Lung (tissue), 12 donors: ENCODE measurements around the gene NOC4L. TPM values are rescaled to one million over a fixed set of nuclear protein-coding genes. Genes with fewer than 3 reads are reported as not detected.

Experiments
- ATAC-seq: fragments of 200-7000 bp; cut with Tn5 transposase; one replicate; pipeline ENCODE4 v1.9.1; 2020; ENCODE audit warnings: moderate number of reproducible peaks; ENCODE audit not compliant: insufficient read depth, low FRiP score
- DNase-seq, 3 donors: peaks; one replicate each; pipeline ENCODE4 v3.0.0-alpha.2; 2013 to 2017
- H3K27ac ChIP-seq, 2 donors: one replicate each; pipeline ENCODE4 v1.5.1; 2013; ENCODE audit warnings: mild to moderate bottlenecking in 2 of 2, moderate library complexity in 2 of 2, control low read depth in 1 of 2, inconsistent platforms in 1 of 2, low read depth in 1 of 2, low read length in 1 of 2
- H3K27me3 ChIP-seq, 3 donors: one replicate each; pipeline ENCODE4 v1.5.1; 2013; ENCODE audit warnings: low read length in 2 of 3; ENCODE audit not compliant: control insufficient read depth in 3 of 3, insufficient read depth in 3 of 3
- H3K36me3 ChIP-seq, 4 donors: one replicate each; pipeline ENCODE4 v1.5.1; 2013; ENCODE audit warnings: low read length in 4 of 4, mild to moderate bottlenecking in 1 of 4, moderate library complexity in 1 of 4; ENCODE audit not compliant: control insufficient read depth in 4 of 4, insufficient read depth in 4 of 4
- H3K4me1 ChIP-seq, 5 donors: one replicate each; pipeline ENCODE4 v1.5.1; 2013; ENCODE audit warnings: low read length in 5 of 5, mild to moderate bottlenecking in 2 of 5, moderate library complexity in 1 of 5; ENCODE audit not compliant: control insufficient read depth in 5 of 5, insufficient read depth in 5 of 5
- H3K4me3 ChIP-seq: one replicate; pipeline ENCODE4 v1.5.1; 2013; ENCODE audit warnings: mild to moderate bottlenecking, control low read depth, moderate library complexity
- H3K9ac ChIP-seq, 2 donors: one replicate each; pipeline ENCODE4 v1.5.1; 2013; ENCODE audit warnings: low read length in 2 of 2, control low read depth in 1 of 2; ENCODE audit not compliant: insufficient read depth in 1 of 2
- H3K9me3 ChIP-seq, 4 donors: one replicate each; pipeline ENCODE4 v1.5.1; 2013; ENCODE audit warnings: low read length in 3 of 4, mild to moderate bottlenecking in 1 of 4, moderate library complexity in 1 of 4; ENCODE audit not compliant: control insufficient read depth in 4 of 4, insufficient read depth in 3 of 4
- WGBS, 2 donors: extraction: QIAGEN DNeasy Blood & Tissue Kit; methylation state at CpG; one replicate each; pipeline ENCODE4 v1.1.7; 2013; 5-methylcytosine and 5-hydroxymethylcytosine counted together
- polyA plus RNA-seq, 2 donors: library from polyadenylated mRNA; stranded (reverse); fragments of 200-250 nt; gene quantifications; one replicate each; pipeline ENCODE4 v1.2.1, GENCODE V29; 2013
- total RNA-seq, 2 donors: library from RNA; depleted of rRNA in 1 of 2; stranded (reverse); fragments of >200 nt in 1 of 2; gene quantifications; one replicate each; pipeline ENCODE4 v1.2.1, GENCODE V29; 2014 to 2021
- TF ChIP-seq, protein P1 (sequence below): IDR thresholded peaks from 2 replicates; pipeline ENCODE4 v1.5.1; 2012; ENCODE audit warnings: mild to moderate bottlenecking; ENCODE audit errors: control extremely low read depth, extremely low read depth
- donor health status: control.
- donor health status: control.
- donor health status: Bipolar disorder and iron deficiency.
- donor health status: healthy.
- donor health status: DM: yes; HTN: yes; CAD: no.

Gene NOC4L
- total and polyA plus RNA-seq, 4 donors: 6.3 to 27.8 (median 25.9) TPM

DNA sequence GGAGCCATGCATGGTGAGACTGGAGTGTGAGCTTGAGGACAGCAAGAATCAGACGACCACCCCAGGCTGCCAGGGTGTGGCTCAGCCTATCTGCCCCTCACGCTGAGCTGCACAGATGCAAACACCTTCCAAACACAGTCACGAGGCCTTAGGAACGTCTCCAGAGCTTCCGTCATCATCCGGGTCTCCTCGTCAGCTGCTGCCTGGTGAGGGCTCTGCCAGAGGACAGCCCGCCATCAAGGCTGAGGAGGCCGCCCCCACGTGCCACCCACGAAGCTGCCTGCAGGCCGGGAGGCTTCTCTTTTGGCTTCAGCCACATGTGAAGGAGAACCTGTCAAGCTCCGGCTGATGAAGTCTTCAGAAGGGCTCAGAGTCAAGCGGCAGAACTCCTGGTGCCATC is 13.6 kb upstream of the NOC4L start:
- Histone ChIP-seq H3K36me3 (peaks cover 8 to 13% (median 9%) of the 10 kb centered on the region in 4 donors), H3K27ac (no peak overlapping the region), H3K27me3 (no peaks in the 10 kb centered on the region), H3K9ac (no peak overlapping the region), H3K9me3 (peaks cover 0 to 5% (median 2%) of the 10 kb centered on the region in 4 donors), H3K4me3 (no peak overlapping the region), H3K4me1 (no peaks in the 10 kb centered on the region)
- DNase-seq (no peak), ATAC-seq (no peak)
- WGBS, 2 donors: 90 to 95% methylated on average over 14 of the region's 14 CpGs
- TF ChIP-seq, protein P1, sequence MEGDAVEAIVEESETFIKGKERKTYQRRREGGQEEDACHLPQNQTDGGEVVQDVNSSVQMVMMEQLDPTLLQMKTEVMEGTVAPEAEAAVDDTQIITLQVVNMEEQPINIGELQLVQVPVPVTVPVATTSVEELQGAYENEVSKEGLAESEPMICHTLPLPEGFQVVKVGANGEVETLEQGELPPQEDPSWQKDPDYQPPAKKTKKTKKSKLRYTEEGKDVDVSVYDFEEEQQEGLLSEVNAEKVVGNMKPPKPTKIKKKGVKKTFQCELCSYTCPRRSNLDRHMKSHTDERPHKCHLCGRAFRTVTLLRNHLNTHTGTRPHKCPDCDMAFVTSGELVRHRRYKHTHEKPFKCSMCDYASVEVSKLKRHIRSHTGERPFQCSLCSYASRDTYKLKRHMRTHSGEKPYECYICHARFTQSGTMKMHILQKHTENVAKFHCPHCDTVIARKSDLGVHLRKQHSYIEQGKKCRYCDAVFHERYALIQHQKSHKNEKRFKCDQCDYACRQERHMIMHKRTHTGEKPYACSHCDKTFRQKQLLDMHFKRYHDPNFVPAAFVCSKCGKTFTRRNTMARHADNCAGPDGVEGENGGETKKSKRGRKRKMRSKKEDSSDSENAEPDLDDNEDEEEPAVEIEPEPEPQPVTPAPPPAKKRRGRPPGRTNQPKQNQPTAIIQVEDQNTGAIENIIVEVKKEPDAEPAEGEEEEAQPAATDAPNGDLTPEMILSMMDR: no peak

DNA sequence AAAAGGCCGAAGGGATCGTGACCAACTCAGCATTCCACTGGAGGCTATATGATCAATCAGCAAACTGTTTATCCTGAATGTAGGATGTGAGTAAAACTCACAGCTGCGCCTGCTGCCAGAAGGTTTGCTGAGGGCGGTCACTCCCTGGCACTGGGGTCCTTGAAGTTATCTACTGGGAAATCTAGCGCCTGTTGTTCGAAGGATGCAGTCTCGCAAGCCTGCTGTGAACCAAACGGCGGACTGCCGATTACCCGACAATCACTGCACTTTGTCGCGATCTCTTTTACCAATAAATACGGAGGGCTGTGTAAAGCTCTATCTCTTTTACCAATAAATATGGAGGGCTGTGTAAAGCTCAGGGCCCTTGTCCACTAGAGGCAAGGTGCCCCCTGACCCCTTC is 13.0 kb upstream of the NOC4L start:
- H3K36me3 ChIP-seq: peaks cover 7 to 11% (median 8%) of the 10 kb centered on the region in 4 donors
- ATAC-seq (no peak), DNase-seq (no peak)
- no peak overlapping the region for H3K27ac ChIP-seq
- TF ChIP-seq, protein P1: no peak
- 96 to 99% methylated on average over 14 of the region's 14 CpGs for WGBS, 2 donors
- H3K4me3 ChIP-seq: no peak overlapping the region
- no peak overlapping the region for H3K9ac ChIP-seq
- H3K27me3 ChIP-seq: no peaks in the 10 kb centered on the region
- H3K4me1 ChIP-seq: no peaks in the 10 kb centered on the region
- peaks cover 0 to 5% (median 1%) of the 10 kb centered on the region in 4 donors for H3K9me3 ChIP-seq

DNA sequence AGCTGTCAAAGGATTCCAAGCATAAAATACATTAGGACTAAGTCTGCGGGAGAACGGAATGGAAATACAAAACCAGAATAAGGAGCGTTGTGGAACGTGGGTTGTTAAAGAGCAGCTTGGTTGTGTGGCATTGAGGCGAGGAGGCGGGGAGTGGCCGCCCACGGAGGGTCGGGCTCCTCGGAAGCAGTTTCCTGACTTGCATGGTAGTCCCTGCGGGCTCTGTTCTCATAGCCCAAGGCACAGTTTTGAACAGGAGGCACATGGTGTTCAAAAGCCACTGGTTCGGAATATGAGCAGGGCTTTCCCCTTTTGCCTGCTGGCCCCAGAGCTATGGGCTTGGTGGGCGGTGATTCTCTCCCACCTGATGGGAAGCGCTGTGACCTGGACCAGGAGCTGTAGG is 12.3 kb upstream of the NOC4L start:
- Histone ChIP-seq H3K4me3 (no peak overlapping the region), H3K9ac (no peak overlapping the region), H3K4me1 (no peaks in the 10 kb centered on the region), H3K27ac (no peak overlapping the region), H3K36me3 (peaks cover 2 to 8% (median 5%) of the 10 kb centered on the region in 4 donors), H3K27me3 (no peaks in the 10 kb centered on the region), H3K9me3 (peaks cover 0 to 5% (median 0%) of the 10 kb centered on the region in 4 donors)
- ATAC-seq (no peak), DNase-seq (no peak)
- WGBS, 2 donors: 97% methylated on average over 14 of the region's 14 CpGs
- TF ChIP-seq, protein P1: no peak
